Fibroblast of skin of back (primary cell): ENCODE results near the gene PRAMEF18. TPM values are rescaled to one million over a fixed set of nuclear protein-coding genes. Genes with fewer than 3 reads are reported as not detected.
"Not testable (repeated sequence)": the region's sequence is repeated elsewhere in the genome, so short reads cannot be mapped to it uniquely, and the experiment has no call there.

Source experiments
- DNase-seq: peaks from one replicate; pipeline ENCODE4 v3.0.0-alpha.2; 2013
- polyA plus RNA-seq, 2 experiments: library from polyadenylated mRNA; unstranded; fragments of 120-200 nt; gene quantifications; one replicate each; pipeline ENCODE4 v1.2.1, GENCODE V29; 2013; ENCODE audit not compliant: insufficient read length in 2 of 2

The PRAMEF18 gene
- not detected for polyA plus RNA-seq (2013, experiment 1 of 2; ENCODE audit: insufficient read length)
- polyA plus RNA-seq (2013, experiment 2 of 2; ENCODE audit: insufficient read length): not detected

GRCh38 chr1:13225675-13226204, at the start of gene PRAMEF18:
TSS of gene PRAMEF18 (minus strand) at chr1:13226154. CDS start at chr1:13226106, 48 bp downstream.
- not testable (repeated sequence) for DNase-seq

- not testable (repeated sequence) for DNase-seq
Measured at GRCh38 chr1:13265124-13265523, 39.2 kb upstream of the PRAMEF18 start.

DNA sequence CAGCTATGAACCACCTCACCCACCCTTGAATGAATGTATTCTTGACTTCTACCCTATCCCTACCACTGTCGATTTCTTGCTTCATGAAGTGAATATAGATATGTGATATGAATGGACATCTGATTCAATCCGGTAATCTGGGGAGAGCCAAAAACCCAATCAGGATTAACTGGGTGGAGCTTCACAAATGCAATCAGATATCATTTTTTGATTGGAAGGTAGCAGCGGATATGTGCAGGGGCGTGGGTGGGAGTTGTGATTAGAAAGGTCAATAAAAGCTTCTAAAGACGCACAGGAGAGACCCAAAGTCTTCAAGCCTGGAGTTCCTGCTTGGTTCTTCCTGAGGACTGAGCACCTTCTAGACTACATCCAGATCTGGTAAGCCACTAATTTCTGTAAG, 27.9 kb upstream of the PRAMEF18 start, which contains the start of gene PRAMEF5:
TSS of gene PRAMEF5 (plus strand) at position 301 of the 400 bp plus-strand sequence. CDS start 5,071 bp downstream, outside the sequence.
- DNase-seq: not testable (repeated sequence)

GRCh38 chr1:13247122-13247521, 21.2 kb upstream of the PRAMEF18 start:
- not testable (repeated sequence) for DNase-seq

DNA sequence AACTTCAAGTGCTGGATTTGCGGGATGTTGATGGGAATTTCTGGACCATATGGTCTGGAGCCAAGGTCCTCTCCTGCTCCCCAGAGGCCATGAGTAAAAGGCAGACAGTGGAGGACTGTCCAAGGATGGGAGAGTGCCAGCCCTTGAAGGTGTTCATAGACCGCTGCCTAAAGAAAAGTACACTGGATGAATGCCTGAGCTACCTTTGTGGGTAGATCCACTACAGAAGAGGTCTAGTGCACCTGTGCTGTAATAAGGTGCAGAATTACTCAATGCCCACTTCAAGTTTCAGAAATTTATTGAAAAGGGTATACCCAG, 20.6 kb upstream of the PRAMEF18 start:
- not testable (repeated sequence) for DNase-seq

GRCh38 chr1:13245841-13246553, 20.0 kb upstream of the PRAMEF18 start:
- not testable (repeated sequence) for DNase-seq

DNA sequence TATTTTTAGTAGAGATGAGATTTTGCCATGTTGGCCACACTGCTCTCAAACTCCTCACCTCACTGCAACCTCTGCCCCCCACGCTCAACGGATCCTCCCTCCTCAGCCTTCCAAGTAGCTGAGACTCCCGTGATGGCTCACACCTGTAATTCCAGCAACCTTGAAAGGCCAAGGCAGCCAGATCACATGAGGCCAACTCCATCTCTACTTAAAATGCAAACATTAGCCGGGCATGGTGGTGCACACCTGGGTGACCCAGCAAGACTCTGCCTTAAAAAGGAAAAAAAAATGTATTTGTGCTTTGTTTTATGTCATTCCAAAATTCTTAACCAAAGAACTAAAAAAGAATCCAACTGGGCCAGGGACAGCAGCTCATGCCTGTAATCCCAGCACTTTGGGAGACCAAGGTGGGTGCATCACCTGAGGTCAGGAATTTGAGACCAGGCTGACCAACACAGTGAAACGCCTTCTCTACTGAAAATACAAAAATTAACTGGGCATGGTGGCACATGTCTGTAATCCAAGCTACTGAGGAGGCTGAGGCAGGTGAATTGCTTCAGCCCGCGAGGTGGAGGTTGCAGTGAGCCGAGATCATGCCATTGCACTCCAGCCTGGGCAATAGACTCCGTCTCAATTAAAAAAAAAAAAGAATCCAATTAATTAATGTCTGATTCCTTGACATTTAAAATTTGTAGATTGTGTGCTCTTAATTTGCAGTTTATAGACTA, 17.7 kb upstream of the PRAMEF18 start:
- not testable (repeated sequence) for DNase-seq

DNA sequence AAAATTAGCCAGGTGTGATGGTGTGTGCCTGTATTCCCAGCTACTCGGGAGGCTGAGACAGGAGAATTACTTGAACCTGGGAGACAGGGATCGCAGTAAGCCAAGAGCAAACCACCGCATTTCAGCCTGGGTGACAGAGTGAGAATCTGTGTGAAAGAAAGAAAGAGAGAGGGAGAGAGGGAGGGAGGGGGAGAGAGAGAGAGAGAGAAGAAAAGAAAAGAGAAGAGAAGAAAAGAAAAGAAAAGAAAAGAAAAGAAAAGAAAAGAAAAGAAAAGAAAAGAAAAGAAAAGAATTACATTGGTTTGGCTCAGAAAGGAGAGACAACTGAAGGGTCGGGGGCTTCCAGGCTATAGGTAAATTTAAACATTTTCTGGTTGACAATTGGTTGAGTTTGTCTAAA, 13.7 kb upstream of the PRAMEF18 start:
- not testable (repeated sequence) for DNase-seq

- not testable (repeated sequence) for DNase-seq
Measured at GRCh38 chr1:13237572-13237971, 11.6 kb upstream of the PRAMEF18 start.

- not testable (repeated sequence) for DNase-seq
Measured at GRCh38 chr1:13234057-13234456, 8.1 kb upstream of the PRAMEF18 start.

GRCh38 chr1:13232056-13232455, 6.1 kb upstream of the PRAMEF18 start:
- not testable (repeated sequence) for DNase-seq

DNA sequence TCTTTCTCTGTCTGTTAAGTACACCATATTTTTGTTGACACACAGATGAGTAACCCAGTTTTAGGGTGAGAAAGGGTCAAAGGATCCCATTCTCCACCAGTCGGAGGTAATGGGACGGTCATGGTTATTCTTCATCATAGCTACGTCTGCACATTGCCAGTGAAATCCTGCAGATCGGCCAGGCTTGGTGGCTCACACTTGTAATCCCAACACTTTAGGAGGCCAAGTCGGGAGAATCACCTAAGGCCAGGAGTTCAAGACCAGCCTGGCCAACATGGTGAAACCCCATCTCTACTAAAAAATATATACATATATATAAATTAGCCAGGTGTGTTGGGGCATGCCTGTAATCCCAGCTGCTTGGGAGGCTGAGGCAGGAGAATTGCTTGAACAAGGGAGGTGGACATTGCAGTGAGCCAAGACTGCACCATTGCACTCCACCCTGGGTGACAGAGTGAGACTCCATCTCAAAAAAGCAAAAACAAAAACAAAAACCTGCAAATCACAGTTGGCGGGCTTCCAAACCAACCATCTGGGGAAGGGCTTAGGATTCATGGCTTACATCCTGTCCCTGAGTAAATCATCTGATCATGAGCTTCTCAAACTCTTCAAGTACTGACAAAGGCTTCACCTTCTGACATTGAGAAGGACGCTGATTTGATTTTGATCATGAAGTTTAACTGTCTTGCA, 5.3 kb upstream of the PRAMEF18 start:
- not testable (repeated sequence) for DNase-seq

DNA sequence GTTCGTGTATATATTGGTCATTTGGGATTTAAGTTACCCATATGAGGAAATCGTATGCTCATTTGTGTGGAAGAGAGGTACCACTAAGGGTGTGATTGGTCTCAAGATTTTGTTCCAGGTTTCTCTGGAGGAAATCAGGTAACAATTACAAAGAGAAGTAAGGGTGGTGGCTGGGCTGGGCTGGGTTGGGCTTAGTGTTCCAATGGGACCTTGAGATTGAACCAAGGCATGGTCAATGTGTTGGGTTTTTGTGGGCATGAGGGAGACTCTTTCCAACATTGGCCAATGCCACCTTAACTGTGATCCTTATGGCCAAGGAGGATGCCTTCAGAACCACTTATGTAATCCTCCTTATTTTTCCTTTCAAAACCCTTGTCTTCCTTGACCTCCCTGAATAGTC, 4.6 kb upstream of the PRAMEF18 start:
- DNase-seq: not testable (repeated sequence)

- not testable (repeated sequence) for DNase-seq
Measured at GRCh38 chr1:13230096-13230495, 4.1 kb upstream of the PRAMEF18 start.

GRCh38 chr1:13228343-13228781, 2.4 kb upstream of the PRAMEF18 start:
- no peak for DNase-seq

DNA sequence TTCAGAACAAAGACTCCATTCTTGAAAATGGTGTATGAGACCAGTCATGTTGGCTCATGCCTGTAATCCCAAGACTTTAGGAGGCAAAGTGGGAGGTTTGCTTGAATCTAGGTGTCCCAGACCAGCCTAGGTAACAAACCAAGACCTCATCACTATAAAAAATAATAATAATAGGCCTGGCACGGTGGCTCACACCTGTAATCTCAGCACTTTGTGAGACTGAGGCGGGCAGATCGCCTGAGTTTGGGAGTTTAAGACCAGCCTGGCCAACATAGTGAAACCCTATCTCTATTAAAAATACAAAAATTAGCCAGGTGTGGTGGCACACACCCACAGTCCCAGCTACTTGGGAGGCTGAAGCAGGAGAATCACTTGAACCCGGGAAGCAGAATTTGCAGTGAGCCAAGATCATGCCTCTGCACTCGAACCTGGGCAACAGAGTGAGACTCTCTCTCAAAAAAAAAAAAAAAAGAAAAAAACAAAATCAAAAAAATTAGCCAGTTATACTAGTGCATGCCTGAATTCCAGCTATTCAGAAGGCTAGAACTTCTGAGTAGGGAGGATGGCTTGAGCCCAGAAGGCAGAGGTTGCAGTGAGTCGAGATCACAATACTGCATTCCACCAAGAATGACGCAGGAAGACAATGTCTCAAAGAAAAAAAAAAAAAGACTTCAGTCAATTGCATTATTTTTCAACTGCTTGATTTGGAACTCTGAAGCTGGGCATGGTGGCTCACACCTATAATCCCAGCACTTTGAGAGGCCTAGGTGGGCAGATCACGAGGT, 1.5 kb upstream of the PRAMEF18 start:
- not testable (repeated sequence) for DNase-seq

DNA sequence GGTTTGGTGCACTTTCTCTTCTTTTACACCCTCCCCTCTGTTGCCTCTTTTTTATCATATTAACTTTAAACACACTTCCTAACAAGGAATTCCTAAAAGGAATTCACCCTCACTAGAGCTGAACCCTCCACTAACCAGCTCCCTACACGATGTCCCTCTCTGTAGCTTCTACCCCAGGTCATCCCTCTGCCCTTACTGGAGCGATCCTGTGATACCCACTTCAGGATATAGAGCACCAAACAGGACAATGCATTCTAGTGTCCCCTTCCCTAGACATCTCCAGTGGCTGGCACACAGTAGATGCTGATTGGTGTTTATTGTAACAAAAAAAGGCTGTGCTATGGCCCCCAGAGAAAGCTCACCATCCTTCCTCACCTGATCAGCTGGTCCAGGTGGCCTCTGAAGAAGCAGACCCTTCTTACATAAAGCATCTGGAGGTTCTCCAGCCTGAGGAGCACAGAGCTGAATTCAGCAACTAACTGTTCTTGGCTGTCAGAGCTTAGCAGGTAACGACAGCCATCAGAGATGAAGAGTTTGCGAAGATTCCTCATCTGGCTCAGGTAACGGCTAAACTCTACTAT, 1.4 kb downstream of the PRAMEF18 start:
- DNase-seq: no peak

DNA sequence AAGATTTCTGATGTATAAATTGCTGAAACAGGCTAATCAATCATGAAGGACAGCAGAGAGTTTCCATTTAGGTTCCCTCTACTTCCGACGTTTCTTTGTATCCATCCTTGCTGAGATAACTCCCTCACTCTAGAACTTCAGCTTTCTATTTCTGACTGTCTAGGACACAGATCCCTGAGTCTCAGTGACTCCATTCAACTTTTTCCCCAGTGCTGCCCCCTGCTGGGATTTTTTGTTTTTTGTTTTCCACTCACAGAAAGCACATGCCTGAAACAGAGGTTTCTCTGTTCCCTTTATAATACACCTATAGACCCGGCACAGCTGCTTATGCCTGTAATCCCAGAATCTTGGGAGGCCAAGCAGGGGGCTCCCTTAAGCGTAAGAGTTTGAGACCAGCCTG, 3.2 kb downstream of the PRAMEF18 start:
- not testable (repeated sequence) for DNase-seq

GRCh38 chr1:13219203-13219602, 6.8 kb downstream of the PRAMEF18 start:
- DNase-seq: not testable (repeated sequence)

- DNase-seq: not testable (repeated sequence)
Measured at GRCh38 chr1:13216619-13217018, 9.3 kb downstream of the PRAMEF18 start.

DNA sequence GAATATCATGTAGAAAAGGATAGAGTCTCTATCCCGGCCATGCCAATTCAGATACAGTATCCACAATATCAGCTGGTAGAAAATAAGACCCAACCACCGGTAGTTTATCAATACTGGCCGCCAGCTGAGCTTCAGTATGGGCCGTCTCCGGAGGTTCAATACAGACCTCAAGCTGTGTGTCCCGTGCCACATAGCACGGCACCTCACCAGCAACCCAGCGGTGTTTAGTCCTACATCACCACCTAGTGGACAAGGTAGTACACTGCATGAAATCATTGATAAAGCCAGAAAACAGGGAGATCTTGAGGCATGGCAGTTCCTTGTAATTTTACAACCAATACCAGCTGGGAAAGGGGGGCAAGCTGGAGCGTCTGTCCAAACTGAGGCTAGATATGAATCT, 17.2 kb downstream of the PRAMEF18 start:
- DNase-seq: not testable (repeated sequence)
